Measurements from ENCODE around the gene ANGPT4. TPM values are rescaled to one million over a fixed set of nuclear protein-coding genes. Genes with fewer than 3 reads are reported as not detected.

ANGPT4 gene
- total and polyA plus RNA-seq, 4 donors, result 0.02 to 0.67 (median 0.65) TPM; not detected in 1

GRCh38 chr20:824916-825315 is 91.2 kb downstream of the ANGPT4 start:
- Histone ChIP-seq H3K27ac (ENCODE audit: low read depth in 1 of 2, low read length in 1 of 2) (no peak overlapping the region), H3K4me3 (no peak overlapping the region), H3K27me3 (ENCODE audit: control insufficient read depth in 3 of 3, insufficient read depth in 3 of 3, low read length in 2 of 3) (no peaks in the 10 kb centered on the region), H3K9ac (ENCODE audit: insufficient read depth in 1 of 2, low read length in 2 of 2) (no peak overlapping the region), H3K4me1 (ENCODE audit: control insufficient read depth in 5 of 5, insufficient read depth in 5 of 5, low read length in 5 of 5) (peaks cover 0 to 7% (median 0%) of the 10 kb centered on the region in 5 donors), H3K9me3 (ENCODE audit: control insufficient read depth in 4 of 4, insufficient read depth in 3 of 4, low read length in 3 of 4) (no peaks in the 10 kb centered on the region), H3K36me3 (ENCODE audit: control insufficient read depth in 4 of 4, insufficient read depth in 4 of 4, low read length in 4 of 4) (no peaks in the 10 kb centered on the region)
- 72 to 83% methylated on average over 4 of the region's 4 CpGs for WGBS, 2 donors
- ATAC-seq (ENCODE audit: insufficient read depth, low FRiP score) (no peak), DNase-seq (no peak)
- TF ChIP-seq, protein P1, sequence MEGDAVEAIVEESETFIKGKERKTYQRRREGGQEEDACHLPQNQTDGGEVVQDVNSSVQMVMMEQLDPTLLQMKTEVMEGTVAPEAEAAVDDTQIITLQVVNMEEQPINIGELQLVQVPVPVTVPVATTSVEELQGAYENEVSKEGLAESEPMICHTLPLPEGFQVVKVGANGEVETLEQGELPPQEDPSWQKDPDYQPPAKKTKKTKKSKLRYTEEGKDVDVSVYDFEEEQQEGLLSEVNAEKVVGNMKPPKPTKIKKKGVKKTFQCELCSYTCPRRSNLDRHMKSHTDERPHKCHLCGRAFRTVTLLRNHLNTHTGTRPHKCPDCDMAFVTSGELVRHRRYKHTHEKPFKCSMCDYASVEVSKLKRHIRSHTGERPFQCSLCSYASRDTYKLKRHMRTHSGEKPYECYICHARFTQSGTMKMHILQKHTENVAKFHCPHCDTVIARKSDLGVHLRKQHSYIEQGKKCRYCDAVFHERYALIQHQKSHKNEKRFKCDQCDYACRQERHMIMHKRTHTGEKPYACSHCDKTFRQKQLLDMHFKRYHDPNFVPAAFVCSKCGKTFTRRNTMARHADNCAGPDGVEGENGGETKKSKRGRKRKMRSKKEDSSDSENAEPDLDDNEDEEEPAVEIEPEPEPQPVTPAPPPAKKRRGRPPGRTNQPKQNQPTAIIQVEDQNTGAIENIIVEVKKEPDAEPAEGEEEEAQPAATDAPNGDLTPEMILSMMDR (IDR thresholded peaks at IDR 0.05; ENCODE audit: control extremely low read depth, extremely low read depth), result no peak

- Histone ChIP-seq H3K27ac (ENCODE audit: low read depth in 1 of 2, low read length in 1 of 2) (no peak overlapping the region), H3K27me3 (ENCODE audit: control insufficient read depth in 3 of 3, insufficient read depth in 3 of 3, low read length in 2 of 3) (no peaks in the 10 kb centered on the region), H3K36me3 (ENCODE audit: control insufficient read depth in 4 of 4, insufficient read depth in 4 of 4, low read length in 4 of 4) (no peaks in the 10 kb centered on the region), H3K9ac (ENCODE audit: insufficient read depth in 1 of 2, low read length in 2 of 2) (no peak overlapping the region), H3K9me3 (ENCODE audit: control insufficient read depth in 4 of 4, insufficient read depth in 3 of 4, low read length in 3 of 4) (no peaks in the 10 kb centered on the region), H3K4me1 (ENCODE audit: control insufficient read depth in 5 of 5, insufficient read depth in 5 of 5, low read length in 5 of 5) (peaks cover 0 to 7% (median 0%) of the 10 kb centered on the region in 5 donors), H3K4me3 (no peak overlapping the region)
- 93 to 95% methylated on average over 4 of the region's 4 CpGs for WGBS, 2 donors
- ATAC-seq (ENCODE audit: insufficient read depth, low FRiP score), result no peak
- TF ChIP-seq, protein P1 (IDR thresholded peaks at IDR 0.05; ENCODE audit: control extremely low read depth, extremely low read depth), result no peak
- no peak for DNase-seq
These were observed 91.6 kb downstream of the ANGPT4 start for GRCh38 chr20:824490-824889.

- no peak overlapping the region for H3K4me3 ChIP-seq
These were observed 92.6 kb downstream of the ANGPT4 start for GRCh38 chr20:823574-823902.

More at GRCh38 chr20:823574-823902, 92.6 kb downstream of the ANGPT4 start:
- Histone ChIP-seq H3K4me1 (ENCODE audit: control insufficient read depth in 5 of 5, insufficient read depth in 5 of 5, low read length in 5 of 5) (peaks cover 0 to 7% (median 0%) of the 10 kb centered on the region in 5 donors), H3K9me3 (ENCODE audit: control insufficient read depth in 4 of 4, insufficient read depth in 3 of 4, low read length in 3 of 4) (no peaks in the 10 kb centered on the region), H3K27ac (ENCODE audit: low read depth in 1 of 2, low read length in 1 of 2) (no peak overlapping the region), H3K36me3 (ENCODE audit: control insufficient read depth in 4 of 4, insufficient read depth in 4 of 4, low read length in 4 of 4) (no peaks in the 10 kb centered on the region), H3K27me3 (ENCODE audit: control insufficient read depth in 3 of 3, insufficient read depth in 3 of 3, low read length in 2 of 3) (no peaks in the 10 kb centered on the region), H3K9ac (ENCODE audit: insufficient read depth in 1 of 2, low read length in 2 of 2) (no peak overlapping the region)
- TF ChIP-seq, protein P1 (IDR thresholded peaks at IDR 0.05; ENCODE audit: control extremely low read depth, extremely low read depth), result no peak
- DNase-seq (no peak), ATAC-seq (ENCODE audit: insufficient read depth, low FRiP score) (no peak)
- WGBS, 2 donors, result 91 to 96% methylated on average over 4 of the region's 4 CpGs
